ENCODE data around the gene RBM18.

RBM18 gene

DNA sequence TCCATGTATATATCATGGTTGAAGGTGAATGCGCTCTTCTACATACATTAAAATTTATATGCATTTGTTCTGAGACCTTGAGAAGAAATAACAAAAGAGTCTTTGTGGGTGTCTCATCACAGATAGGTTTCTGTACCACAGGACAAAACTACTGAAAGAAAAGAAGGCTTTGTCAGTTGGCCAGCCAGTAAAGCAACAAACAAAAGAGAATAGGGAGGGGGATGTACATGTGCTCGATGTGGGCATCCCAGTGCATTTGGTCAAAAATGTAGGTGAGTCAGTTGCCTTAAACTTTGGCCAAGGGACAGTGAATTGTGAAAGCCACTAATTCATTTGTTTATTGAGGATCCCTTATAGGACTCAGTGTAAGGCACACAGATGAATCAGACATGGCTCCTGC is 13.3 kb downstream of the RBM18 start:
- no peak for DNase-seq (ENCODE audit: low read depth in 1 of 2, low spot score in 1 of 2)
- no peak for TF ChIP-seq JUND (IDR thresholded peaks at IDR 0.05; ENCODE audit: low read depth)
- in situ Hi-C loops (cut with HindIII; ENCODE audit: low pct_unique_long_range_greater_than_20kb, low sequenced_read_pairs): no loop called here

DNA sequence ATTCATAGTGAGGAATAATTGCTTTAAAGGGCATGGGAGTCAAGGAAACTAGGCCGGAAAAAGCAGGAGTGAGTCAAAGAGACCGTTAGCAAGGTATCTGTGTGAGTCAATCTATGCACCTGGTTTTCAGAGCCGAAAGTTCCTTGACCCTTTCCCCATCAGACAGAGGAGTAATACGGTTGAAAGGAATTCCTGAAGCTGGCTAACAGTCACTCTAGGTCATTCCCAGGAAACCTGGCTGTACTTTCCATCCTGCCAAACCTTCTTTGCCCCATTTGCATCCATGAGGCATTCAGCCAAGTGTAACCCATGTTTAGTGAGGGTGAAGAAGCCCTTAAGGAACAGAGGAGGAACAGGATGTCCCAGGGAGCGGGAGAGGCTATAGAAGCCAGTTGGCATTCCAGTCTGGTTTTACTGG is 16.2 kb downstream of the RBM18 start:
- in situ Hi-C loops (cut with HindIII; ENCODE audit: low pct_unique_long_range_greater_than_20kb, low sequenced_read_pairs): no loop called here

GRCh38 chr9:122246666-122247065 is 18.0 kb downstream of the RBM18 start:
- in situ Hi-C loops (cut with HindIII; ENCODE audit: low pct_unique_long_range_greater_than_20kb, low sequenced_read_pairs): no loop called here
- peak in 1 of 2 experiments; percentile 44 for DNase-seq (ENCODE audit: low read depth in 1 of 2, low spot score in 1 of 2)
- TF ChIP-seq JUND (IDR thresholded peaks at IDR 0.05; ENCODE audit: low read depth): no peak

More for the DNA sequence above, 16.2 kb downstream of the RBM18 start:
- no peak for TF ChIP-seq JUND (IDR thresholded peaks at IDR 0.05; ENCODE audit: low read depth)
- peak in 1 of 2 experiments; percentile 96 for DNase-seq (ENCODE audit: low read depth in 1 of 2, low spot score in 1 of 2)

- no peak for TF ChIP-seq JUND (IDR thresholded peaks at IDR 0.05; ENCODE audit: low read depth)
- peak in 1 of 2 experiments; percentile 55 for DNase-seq (ENCODE audit: low read depth in 1 of 2, low spot score in 1 of 2)
- in situ Hi-C loops (cut with HindIII; ENCODE audit: low pct_unique_long_range_greater_than_20kb, low sequenced_read_pairs): no loop called here
Observed at GRCh38 chr9:122244349-122244748, 20.3 kb downstream of the RBM18 start.

GRCh38 chr9:122239722-122240121 is 24.9 kb downstream of the RBM18 start:
- in situ Hi-C loops (cut with HindIII; ENCODE audit: low pct_unique_long_range_greater_than_20kb, low sequenced_read_pairs): no loop called here
- TF ChIP-seq JUND (IDR thresholded peaks at IDR 0.05; ENCODE audit: low read depth): no peak
- no peak for DNase-seq (ENCODE audit: low read depth in 1 of 2, low spot score in 1 of 2)

- DNase-seq (ENCODE audit: low read depth in 1 of 2, low spot score in 1 of 2): no peak
- in situ Hi-C loops (cut with HindIII; ENCODE audit: low pct_unique_long_range_greater_than_20kb, low sequenced_read_pairs): no loop called here
Observed at GRCh38 chr9:122236681-122237080, 28.0 kb downstream of the RBM18 start.

GRCh38 chr9:122234022-122234748 is 30.5 kb downstream of the RBM18 start:
- no peak for TF ChIP-seq JUND (IDR thresholded peaks at IDR 0.05; ENCODE audit: low read depth)
- in situ Hi-C loops (cut with HindIII; ENCODE audit: low pct_unique_long_range_greater_than_20kb, low sequenced_read_pairs): no loop called here
- no peak for DNase-seq (ENCODE audit: low read depth in 1 of 2, low spot score in 1 of 2)

More at GRCh38 chr9:122236681-122237080, 28.0 kb downstream of the RBM18 start:
- TF ChIP-seq JUND (IDR thresholded peaks at IDR 0.05; ENCODE audit: low read depth): no peak

GRCh38 chr9:122232796-122233306 is 31.8 kb downstream of the RBM18 start:
- no peak for TF ChIP-seq JUND (IDR thresholded peaks at IDR 0.05; ENCODE audit: low read depth)
- no peak for DNase-seq (ENCODE audit: low read depth in 1 of 2, low spot score in 1 of 2)
- in situ Hi-C loops (cut with HindIII; ENCODE audit: low pct_unique_long_range_greater_than_20kb, low sequenced_read_pairs): no loop called here

GRCh38 chr9:122229485-122229837 is 35.2 kb downstream of the RBM18 start:
- TF ChIP-seq JUND (IDR thresholded peaks at IDR 0.05; ENCODE audit: low read depth): no peak
- in situ Hi-C loops (cut with HindIII; ENCODE audit: low pct_unique_long_range_greater_than_20kb, low sequenced_read_pairs): no loop called here
- no peak for DNase-seq (ENCODE audit: low read depth in 1 of 2, low spot score in 1 of 2)

GRCh38 chr9:122228568-122229484 is 35.8 kb downstream of the RBM18 start, which contains the start of gene LHX6:
Gene LHX6, minus strand, starts transcription at chr9:122228957. Its CDS starts 217 bp downstream, at chr9:122228740.
- DNase-seq (ENCODE audit: low read depth in 1 of 2, low spot score in 1 of 2): no peak
- in situ Hi-C loops (cut with HindIII; ENCODE audit: low pct_unique_long_range_greater_than_20kb, low sequenced_read_pairs): no loop called here
- no peak for TF ChIP-seq JUND (IDR thresholded peaks at IDR 0.05; ENCODE audit: low read depth)

GRCh38 chr9:122228191-122228567 is 36.5 kb downstream of the RBM18 start:
- in situ Hi-C loops (cut with HindIII; ENCODE audit: low pct_unique_long_range_greater_than_20kb, low sequenced_read_pairs): no loop called here
- no peak for DNase-seq (ENCODE audit: low read depth in 1 of 2, low spot score in 1 of 2)
- no peak for TF ChIP-seq JUND (IDR thresholded peaks at IDR 0.05; ENCODE audit: low read depth)

DNA sequence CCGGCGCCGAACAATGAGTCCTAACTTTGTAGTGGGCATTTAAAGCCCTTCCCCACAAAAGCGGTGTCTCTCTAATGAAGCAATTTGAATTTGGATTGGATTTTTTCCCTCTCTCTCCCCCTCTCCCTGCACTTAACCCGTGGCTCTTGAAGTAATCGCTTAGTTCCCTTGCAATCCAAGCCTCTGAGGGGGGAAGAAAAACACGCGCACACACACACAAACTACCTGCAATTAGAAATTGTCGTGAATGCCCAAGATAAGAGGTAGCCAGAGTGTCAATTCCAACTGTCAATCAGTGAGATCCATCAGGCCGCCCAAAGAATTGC is 37.1 kb downstream of the RBM18 start:
- in situ Hi-C loops (cut with HindIII; ENCODE audit: low pct_unique_long_range_greater_than_20kb, low sequenced_read_pairs): no loop called here
- no peak for TF ChIP-seq JUND (IDR thresholded peaks at IDR 0.05; ENCODE audit: low read depth)
- no peak for DNase-seq (ENCODE audit: low read depth in 1 of 2, low spot score in 1 of 2)
